Endothelial cell of hepatic sinusoid (primary cell): Measurements from ENCODE around the gene AGBL4.

Experiments used
- in situ Hi-C: cut with HindIII; loops from 2 replicates; pipeline ENCODE4 v1.10.0; 2017; ENCODE audit warnings: low sequenced_read_pairs

The AGBL4 gene

DNA sequence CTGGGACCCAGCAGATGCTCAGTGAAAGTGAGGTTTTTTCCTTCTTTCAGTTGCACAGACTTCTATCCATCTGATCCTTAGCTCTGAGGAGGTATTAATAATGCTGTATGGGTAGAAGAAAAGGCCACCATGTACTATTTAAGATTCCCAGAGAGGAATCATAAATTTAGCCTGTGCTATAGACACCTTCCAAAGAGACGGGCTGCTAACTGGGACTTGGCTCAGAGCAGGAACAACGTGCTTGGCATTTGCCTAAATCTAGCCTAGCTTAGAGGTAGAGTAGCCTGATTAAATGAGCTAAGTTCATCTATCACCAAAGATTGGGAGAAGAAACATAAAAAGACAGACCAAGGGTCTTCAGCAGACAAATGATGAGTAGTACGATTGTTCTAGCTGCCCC is 1070.1 kb downstream of the AGBL4 start:
- in situ Hi-C loops, result no loop called here

DNA sequence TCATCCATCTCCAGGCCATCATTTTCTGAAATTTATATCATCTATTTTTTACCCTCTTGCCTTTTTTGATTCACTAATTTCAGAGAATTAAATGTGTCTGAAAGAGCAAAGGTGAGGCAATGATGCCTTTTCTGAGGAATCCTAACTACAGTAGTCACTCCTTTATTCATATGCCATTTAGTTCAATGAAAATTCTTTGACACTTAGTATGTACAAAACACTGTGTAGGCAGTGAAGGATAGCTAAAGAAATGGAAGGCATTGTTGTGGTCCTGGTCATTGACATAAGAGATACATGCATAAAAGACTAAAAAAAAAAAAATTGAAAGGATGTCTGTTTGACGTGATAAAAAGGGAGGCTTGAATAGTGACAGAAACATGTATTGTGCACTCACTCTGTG is 1075.2 kb downstream of the AGBL4 start:
- in situ Hi-C loops, result no loop called here

DNA sequence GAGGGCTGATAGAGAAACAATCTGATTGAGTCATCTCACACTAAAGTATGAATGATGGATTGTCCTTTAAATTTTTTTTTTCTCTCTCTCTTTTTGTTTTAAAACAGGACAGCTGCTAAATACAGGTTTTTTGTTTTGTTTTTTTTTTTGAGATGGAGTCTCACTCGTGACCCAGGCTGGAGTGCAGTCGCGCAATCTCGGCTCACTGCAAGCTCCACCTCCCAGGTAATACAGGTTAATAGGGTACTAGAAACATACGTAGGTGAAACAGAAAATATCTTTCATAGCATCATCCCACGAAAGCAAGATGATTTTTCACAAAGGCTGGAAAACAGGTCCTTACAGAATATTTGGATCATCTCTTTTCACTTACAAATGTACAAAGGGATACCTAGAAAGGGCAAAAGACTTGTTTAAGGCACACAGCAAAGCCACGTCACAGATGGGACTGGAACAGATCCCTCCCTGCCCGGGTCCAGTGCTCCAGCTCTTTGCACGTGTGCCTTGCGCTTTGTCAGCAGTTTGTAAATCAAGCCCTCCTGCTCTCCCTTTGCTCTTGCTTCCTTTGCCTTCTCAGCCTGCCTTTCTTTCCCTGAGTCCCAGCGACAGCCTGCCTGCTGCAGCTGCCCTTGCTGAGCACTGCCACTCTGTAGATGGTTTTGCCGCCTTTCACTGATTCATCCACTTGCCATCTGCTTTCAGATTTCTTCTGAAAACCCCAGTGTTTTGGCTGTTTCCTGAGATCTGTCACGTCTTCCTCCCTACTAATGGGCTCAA is 1075.8 kb downstream of the AGBL4 start:
- in situ Hi-C loops, result no loop called here

DNA sequence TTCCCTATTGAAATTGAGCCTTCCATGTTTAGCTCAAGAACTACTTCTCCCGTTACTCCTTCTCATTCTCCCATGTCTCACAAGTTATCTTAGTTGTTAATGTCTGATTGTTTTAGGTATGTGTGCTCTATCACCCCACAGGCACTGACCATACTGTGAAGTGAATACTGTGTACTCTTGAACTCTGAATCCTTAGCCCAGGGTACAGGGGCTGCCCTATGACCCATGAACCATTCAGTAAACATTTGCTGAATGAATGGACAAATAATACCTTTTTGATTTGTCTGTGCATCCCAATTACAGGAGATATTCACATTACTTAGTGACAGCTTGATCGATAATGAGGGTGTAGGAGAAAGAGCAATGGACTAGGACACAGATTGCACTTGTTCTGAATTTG is 1077.7 kb downstream of the AGBL4 start:
- in situ Hi-C loops, result no loop called here

DNA sequence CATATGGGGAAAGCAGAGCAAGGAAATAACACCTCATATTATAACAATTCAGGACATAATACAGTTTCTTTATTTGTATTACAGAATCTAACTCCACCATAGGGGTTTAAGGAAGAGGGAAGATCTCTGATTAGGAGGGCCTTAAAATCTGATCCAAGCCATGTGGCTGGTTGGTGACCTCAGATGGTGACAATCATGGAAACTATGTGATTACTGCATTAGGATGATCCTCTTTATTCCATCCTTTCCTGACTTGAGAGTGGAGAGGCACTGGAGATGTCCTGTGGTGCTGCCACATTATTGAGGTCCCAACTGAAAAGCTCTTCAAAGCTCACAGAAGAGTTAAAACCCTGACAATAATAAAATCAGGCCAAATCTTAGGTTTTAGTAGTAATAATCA is 1078.9 kb downstream of the AGBL4 start:
- in situ Hi-C loops, result no loop called here

DNA sequence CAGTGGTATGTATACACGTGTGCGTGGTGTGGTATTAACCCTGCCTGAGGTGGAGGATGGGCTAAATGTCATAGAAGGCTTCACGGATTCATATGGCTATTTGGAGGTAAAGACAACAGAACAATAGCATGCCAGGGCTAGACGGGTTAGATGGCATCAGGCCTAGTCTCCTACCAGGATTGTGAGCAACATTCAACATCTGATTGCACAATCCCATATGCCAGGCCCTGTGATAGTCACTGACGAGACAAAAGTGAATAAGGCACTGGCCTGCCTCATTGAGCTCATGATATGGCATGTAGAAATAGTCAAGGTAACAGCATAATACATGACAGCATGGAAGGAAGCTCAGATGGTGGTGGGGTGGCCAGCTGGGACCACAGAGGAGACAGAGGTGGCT is 1079.9 kb downstream of the AGBL4 start:
- in situ Hi-C loops, result no loop called here

DNA sequence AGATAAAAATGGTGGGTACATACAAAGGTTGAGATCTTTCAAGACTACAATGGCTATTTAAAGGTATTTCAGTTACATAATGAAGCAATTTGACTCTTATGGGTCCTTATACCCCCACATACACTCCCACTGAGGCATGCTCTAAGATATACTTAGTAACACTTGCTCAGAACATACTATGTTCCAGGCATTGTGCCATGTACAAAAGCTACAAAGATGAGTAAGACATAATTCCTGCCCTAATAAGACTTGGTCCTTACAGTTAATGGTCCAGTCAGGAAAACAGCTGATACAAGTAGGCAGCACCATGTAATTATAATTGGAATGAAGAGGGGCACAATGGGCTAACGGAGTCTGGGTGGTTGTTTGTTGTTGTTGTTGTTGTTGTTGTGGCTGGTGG is 1080.4 kb downstream of the AGBL4 start:
- in situ Hi-C loops, result no loop called here

DNA sequence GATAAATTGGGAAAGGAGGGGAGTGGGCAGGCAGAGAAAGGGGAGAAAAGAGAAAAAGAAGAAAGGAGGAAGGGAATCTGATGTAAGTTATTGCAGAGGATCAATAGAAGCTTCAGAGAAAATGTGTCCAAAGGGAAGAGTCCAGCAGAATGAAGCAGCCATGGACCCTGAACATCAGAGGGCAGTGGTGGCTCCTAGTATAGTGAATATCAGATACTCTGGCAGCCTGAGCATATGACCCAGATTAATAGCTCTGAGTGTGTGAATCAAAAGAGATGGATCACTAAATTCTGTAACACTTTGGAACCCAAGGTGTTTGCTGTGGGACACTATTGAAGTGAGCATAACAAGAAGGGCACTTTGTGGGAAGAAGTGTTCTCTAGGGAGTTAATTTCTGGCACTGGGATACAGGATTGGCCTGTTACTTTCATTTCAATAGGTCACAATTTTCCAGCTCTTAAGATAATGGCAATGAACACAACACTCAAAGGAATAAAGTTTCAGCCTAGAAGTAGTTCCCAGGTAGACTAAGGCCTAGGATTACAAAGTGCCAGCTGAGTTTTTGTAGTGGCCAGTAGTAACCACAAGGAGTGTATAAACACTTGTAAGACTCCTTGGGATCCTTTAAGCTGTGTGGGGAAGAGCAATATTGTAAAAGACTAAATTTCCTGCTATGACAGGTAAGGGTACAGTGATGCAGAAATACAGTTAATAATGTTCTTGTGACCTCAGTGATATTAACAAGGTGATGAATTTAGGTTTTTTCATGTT is 1082.6 kb downstream of the AGBL4 start:
- in situ Hi-C loops, result no loop called here

DNA sequence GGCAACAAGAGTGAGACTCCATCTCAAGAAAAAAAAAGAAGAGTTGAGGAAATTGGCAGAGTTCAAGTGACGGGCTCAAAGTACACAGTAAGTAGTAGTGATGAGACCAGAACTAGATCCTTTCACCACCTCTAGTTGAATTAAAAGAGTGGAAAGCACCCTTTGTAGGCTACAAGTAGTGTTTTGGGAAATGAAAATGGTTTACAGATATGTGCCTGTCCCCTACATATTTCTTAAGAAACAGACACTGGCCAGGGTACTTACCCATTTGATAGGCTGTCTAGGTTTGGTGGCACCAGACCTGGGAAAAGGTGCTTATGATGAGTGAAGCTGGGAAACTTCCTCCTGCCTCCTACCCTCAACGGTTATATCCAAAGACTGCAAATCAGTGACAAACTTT is 1083.4 kb downstream of the AGBL4 start:
- in situ Hi-C loops, result no loop called here

DNA sequence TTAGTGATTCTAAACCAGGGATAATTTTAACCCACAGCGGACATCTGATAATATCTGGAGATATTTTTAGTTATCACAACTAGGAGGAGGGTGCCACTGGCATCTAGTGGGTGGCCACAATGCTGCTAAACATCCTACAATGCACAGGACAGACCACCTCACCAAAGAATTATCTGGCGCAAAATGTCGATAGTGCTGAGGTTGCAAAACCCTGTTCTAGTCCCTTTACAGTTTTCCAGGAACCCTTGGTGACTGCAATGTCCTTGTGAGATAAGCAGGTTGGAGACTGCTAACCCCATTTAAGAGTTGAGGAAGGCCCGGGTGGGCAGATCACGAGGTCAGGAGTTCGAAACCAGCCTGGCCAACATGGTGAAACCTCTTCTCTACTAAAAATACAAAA is 1083.9 kb downstream of the AGBL4 start:
- in situ Hi-C loops, result no loop called here

DNA sequence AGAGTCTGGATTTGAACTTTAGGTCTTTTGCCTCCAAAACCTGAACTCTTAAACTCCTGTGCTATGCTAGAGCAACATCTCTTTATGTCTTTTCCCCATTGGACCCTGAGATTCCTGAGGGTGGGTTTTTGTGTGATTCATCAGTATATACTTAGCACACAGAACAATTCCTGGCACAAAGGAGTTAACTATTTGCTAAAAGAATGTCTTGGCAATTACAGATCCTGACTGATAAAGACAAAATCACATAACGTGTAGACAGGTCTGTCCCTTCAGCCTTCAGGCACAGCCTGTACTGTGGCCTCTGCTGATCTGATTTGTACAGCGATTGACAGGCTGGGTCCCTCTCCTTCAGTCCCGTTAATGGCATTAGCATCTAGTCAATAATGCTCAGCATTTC is 1084.7 kb downstream of the AGBL4 start:
- in situ Hi-C loops, result no loop called here

DNA sequence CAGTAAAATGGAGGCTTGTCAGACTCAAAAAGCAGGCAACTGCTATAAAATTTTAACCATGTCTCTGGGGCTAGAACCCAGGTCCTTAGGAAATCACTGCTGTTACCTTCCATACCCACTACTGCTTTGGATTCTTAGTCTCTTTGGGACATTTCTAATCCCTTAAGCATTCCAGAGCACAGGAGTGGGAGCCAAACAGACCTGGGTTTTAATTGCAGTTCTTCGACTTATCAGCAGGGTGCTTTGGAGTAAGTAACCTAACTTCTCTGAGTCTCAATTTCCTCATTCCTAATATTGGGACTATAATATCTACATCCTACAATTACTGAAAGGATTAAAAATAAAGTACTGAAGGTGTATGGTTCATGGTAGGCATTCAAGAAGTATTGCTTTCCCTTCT is 1086.0 kb downstream of the AGBL4 start:
- in situ Hi-C loops, result no loop called here

DNA sequence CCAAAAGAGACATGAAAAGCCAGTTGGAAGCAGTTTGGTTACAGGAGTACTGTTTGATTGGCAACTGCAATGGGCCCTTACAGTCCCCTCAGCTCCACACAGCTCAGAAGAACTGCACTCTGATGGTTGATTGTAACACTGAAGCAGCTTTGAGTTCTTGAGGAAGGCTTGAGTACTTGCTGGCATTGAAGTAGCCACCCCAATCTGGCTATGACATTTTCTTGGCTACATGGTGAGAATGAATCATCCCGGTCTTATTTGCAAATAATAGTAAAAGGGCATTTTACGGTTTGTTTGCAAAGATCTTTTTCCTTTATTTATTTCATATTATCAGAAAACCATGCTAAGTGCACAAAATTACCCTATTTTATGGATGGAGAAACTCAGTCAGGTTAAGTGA is 1087.3 kb downstream of the AGBL4 start:
- in situ Hi-C loops, result no loop called here

DNA sequence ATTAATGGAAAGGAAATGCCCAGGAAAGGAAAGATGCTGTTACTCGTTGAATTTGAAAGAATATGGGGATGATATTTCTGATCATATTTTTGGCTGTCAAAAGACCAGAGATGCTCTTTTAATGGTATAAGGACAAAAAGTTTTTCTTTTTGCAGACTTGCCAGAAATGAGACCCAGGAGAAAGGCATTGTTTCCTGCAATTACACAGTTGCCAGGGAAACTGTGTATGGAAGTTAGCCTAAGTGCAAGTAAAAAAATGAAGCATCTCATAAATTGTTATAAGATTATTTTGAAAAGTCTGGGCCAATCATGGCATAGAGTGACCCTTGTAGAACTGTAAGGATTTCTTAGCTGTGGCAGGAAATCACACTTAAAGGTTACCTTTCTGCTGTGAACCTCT is 1091.4 kb downstream of the AGBL4 start:
- in situ Hi-C loops, result no loop called here

DNA sequence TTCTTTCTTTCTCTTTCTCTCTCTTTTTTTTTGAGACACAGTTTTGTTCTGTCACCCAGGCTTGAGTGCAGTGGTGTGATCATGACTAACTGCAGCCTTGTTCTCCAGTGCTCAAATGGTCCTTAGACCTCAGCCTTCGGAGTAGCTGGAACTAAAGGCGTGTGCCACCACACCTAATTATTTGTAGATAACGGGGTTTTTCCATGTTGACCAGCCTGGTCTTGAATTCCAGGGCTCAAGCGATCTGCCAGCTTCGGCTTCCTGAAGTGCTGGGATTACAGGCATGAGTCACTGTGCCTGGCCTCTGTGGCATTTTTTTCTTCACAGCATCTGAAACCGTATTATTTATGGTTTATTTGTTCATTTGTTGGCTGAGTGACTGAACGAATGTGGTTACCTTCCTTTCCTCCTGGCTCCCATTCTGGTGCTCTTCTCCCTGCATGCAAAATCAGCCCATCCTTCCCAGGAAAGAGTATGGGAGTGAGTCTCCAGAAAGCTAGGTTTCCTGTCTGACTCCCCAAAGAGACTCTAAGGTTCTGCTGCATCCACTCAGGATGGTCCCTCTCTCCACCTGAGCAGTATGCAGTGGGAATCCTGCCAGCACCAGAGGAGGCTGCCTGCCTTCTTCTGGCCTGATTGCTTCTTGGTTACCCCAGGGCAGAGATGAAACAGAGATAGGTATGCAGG is 1092.1 kb downstream of the AGBL4 start:
- in situ Hi-C loops, result no loop called here

DNA sequence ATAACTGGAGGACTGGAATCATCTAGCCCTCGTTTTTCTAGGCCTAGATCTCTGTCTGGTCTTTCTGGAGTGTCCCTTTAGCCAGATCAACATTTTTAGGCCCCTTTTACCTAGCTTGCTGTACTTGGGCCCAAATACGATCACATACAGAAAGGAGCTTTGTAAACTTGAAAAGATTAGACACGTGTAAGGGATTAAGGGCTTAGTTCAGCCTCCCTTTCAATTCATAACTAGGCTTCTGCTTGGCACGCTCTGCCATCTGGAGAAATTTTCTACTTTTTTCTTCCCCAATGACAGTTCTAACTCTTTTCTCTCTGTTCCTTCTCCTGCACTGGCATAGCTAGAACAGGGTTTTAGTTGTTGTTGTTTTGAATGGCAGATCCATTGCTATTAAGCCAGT is 1093.7 kb downstream of the AGBL4 start:
- in situ Hi-C loops, result no loop called here

DNA sequence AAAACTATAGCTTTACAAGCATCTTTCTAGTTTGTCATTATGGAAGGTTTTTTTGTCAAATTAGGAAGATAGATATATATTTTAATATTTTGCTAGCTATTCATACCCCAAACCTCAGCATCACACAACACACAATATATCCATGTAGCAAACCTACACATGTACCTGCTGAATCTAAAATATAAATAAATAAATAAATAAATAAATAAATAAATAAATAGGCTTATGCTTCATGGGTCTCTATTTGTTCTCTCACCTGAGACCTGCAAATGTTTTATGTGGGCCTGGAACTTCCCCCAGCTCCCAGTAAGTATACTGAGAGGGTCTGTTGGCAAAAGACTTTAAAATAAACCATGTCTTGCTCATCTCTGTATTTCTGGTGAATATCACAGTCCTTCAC is 1099.7 kb downstream of the AGBL4 start:
- in situ Hi-C loops, result no loop called here

DNA sequence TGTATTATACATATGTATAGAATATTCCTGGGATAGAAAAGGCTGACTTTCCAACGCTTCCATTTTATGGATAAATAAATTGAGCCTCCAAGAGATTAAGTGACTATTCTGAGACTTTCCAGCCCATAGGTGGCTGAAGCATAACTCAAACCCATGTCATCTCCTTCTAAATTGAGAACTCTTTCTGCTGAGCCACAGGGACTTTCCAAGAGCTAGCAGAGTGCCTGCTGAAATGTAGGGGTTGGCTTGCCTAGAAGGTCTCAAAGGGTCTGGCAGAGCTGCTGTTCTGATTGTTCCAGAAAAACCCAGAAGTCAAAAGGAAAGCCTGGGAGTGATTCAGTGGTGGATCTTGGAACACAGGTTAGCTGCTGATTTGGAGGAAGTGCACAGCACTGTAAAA is 1100.6 kb downstream of the AGBL4 start:
- in situ Hi-C loops, result no loop called here

DNA sequence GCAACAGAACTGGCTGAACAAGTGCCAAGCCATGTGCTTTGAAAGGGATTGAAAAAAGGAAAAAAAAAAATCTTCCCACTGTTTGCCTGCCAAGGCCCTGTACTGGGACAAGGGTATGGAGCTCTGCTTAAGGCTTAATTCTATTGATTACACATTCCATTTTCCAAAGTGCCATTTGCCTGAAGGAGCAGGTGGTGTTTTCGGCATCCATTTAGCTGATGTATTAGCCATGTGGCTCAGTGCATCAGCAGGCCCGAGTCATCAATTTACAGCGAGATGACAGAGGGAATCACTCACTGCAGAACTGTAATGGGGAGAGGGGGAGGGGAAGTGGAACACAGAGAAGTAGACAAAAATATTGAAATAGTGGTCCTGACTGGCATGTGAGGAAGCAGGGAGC is 1102.9 kb downstream of the AGBL4 start:
- in situ Hi-C loops, result no loop called here

DNA sequence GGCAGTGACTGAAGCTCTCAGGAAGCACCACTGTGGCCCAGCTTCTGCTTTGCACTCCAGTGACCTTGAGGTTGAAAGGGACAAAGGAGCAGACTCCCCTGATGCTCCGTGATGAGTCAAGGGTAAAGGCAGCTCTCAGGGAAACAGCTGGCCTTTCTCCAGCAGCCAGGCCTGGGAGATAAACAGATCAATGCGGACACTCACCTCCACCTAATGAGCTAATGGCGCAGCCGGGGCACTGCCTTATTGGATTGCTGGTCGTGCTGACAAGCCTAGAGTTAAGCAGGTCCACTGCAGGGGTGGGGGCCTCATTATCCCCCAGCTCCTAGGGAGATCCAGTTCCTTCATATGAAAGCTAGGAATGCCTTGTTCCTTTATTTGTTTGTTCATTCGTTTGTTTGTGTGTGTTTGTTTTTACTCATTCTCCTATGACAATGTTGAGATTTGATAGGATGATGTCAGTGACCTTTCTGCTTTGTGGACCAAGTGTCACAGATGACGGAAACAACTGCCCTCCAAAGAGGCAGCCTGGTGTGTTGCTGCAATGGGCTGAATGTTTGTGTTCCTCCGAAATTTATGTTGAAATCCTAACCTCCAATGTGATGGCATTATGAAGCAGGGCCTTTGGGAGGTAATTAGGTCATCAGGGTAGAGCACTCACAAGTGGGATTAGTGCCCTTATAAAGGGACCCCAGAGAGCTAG is 1105.7 kb downstream of the AGBL4 start:
- in situ Hi-C loops, result no loop called here

DNA sequence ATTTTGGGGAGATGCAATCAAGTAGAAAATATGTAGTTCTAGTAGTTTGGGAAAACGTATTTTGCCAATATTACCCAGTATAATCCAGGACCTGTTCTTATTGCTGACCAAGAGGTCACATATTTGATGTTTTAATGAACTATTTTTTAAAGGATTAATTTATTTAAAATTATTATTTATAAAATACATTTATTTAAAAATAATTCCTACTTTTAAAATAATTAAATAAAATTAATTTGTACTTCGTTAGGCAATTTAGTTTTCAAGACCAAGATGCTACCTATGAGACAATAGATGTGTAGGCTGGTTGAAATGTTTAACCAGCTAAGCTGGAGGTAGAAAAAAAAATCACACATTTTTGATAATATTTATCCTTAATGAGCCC is 1106.7 kb downstream of the AGBL4 start:
- in situ Hi-C loops, result no loop called here
